Activated T-helper 1 cell treated with Interleukin-2 at 50 U/mL for 16 hours (primary cell): ENCODE results near the gene HSPG2.
"Not testable (repeated sequence)": the region's sequence is repeated elsewhere in the genome, so short reads cannot be mapped to it uniquely, and the experiment has no call there.

Source experiments
- DNase-seq: peaks from one replicate; pipeline ENCODE4 v3.0.0-alpha.2; 2020; ENCODE audit warnings: low read depth

Gene HSPG2

GRCh38 chr1:21843208-21843607 is 93.9 kb downstream of the HSPG2 start:
- no peak for DNase-seq

GRCh38 chr1:21842606-21843162 is 94.4 kb downstream of the HSPG2 start:
- no peak for DNase-seq

- no peak for DNase-seq
These were observed 95.2 kb downstream of the HSPG2 start for GRCh38 chr1:21841852-21842466.

- no peak for DNase-seq
These were observed 96.1 kb downstream of the HSPG2 start for GRCh38 chr1:21840981-21841380.

GRCh38 chr1:21839337-21840037 is 97.6 kb downstream of the HSPG2 start:
- no peak for DNase-seq

- DNase-seq, result no peak
These were observed 98.6 kb downstream of the HSPG2 start for GRCh38 chr1:21838359-21839157.

- DNase-seq, result no peak
These were observed 99.6 kb downstream of the HSPG2 start for GRCh38 chr1:21837476-21837875.

GRCh38 chr1:21836729-21837128 is 100.4 kb downstream of the HSPG2 start:
- no peak for DNase-seq

GRCh38 chr1:21836010-21836409 is 101.1 kb downstream of the HSPG2 start:
- DNase-seq, result no peak

- DNase-seq, result no peak
These were observed 102.4 kb downstream of the HSPG2 start for GRCh38 chr1:21834666-21835065.

- no peak for DNase-seq
These were observed 103.0 kb downstream of the HSPG2 start for GRCh38 chr1:21834094-21834493.

GRCh38 chr1:21833392-21833976 is 103.6 kb downstream of the HSPG2 start:
- DNase-seq, result no peak

GRCh38 chr1:21831454-21831970 is 105.6 kb downstream of the HSPG2 start:
- DNase-seq, result no peak

- no peak for DNase-seq
These were observed 106.2 kb downstream of the HSPG2 start for GRCh38 chr1:21830792-21831453.

GRCh38 chr1:21829294-21829693 is 107.8 kb downstream of the HSPG2 start:
- DNase-seq, result no peak

- DNase-seq, result no peak
These were observed 108.5 kb downstream of the HSPG2 start for GRCh38 chr1:21828506-21829210.

GRCh38 chr1:21828075-21828474 is 109.0 kb downstream of the HSPG2 start:
- no peak for DNase-seq

- no peak for DNase-seq
These were observed 109.9 kb downstream of the HSPG2 start for GRCh38 chr1:21827141-21827679.

GRCh38 chr1:21826694-21827093 is 110.4 kb downstream of the HSPG2 start:
- DNase-seq, result not testable (repeated sequence)

GRCh38 chr1:21825393-21825792 is 111.7 kb downstream of the HSPG2 start:
- no peak for DNase-seq

- DNase-seq, result no peak
These were observed 112.2 kb downstream of the HSPG2 start for GRCh38 chr1:21824926-21825325.
